Measurements from ENCODE around the gene TSPAN9. TPM values are rescaled to one million over a fixed set of nuclear protein-coding genes. Genes with fewer than 3 reads are reported as not detected.

The TSPAN9 gene
- total and polyA plus RNA-seq, 2 experiments from 2014 or later = 6.0 to 31.5 TPM

DNA sequence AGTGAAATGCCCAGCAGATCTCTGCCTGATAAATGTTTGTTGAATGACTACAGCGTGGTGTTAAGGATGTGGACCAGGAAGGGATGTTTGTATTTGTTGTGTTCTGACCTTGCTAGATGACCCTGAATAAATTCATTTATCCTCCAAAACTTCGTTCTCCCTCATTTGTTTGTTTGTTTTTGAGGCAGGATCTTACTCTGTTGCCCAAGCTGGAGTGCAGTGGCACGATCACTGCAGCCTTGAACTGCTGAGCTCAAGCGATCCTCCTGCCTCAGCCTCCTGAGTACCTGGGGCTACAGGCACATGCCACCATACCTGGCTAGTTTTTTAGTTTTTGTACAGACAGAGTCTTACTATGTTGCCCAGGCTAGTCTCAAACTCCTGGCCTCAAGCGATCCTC is 96.7 kb downstream of the TSPAN9 start:
- Histone ChIP-seq H3K27ac (ENCODE audit: low read depth) (no peak overlapping the region), H3K4me3 (no peak overlapping the region), H3K4me1 (ENCODE audit: insufficient read depth) (peaks cover 32% of the 10 kb centered on the region), H3K79me2 (replicated peaks; ENCODE audit: insufficient read depth) (no peaks in the 10 kb centered on the region), H3K4me2 (no peak overlapping the region), H3F3A (replicated peaks; ENCODE audit: low read depth) (0 out of 2 replicates have a peak, but pooled peaks cover 4% of the 10 kb centered on the region), H2AFZ (no peak overlapping the region), H4K20me1 (replicated peaks; ENCODE audit: insufficient read depth) (no peaks in the 10 kb centered on the region; the same call in 1 of the 2 replicates), H3K9me2 (ENCODE audit: insufficient read depth) (no peaks in the 10 kb centered on the region), H3K36me3 (ENCODE audit: insufficient read depth) (no peaks in the 10 kb centered on the region), H3K27me3 (ENCODE audit: insufficient read depth) (no peaks in the 10 kb centered on the region)
- no peaks in the 10 kb centered on the region for H3K36me3 Mint-ChIP-seq (ENCODE audit: low read depth)
- no peak for DNase-seq (ENCODE audit: low spot score)
- TF ChIP-seq EZH2phosphoT487 (IDR thresholded peaks at IDR 0.05; ENCODE audit: unreplicated experiment) (no peak), CREB1 (CRISPR knock-in tag; IDR thresholded peaks at IDR 0.05; ENCODE audit: low read depth) (no peak), EZH2 (IDR thresholded peaks at IDR 0.05; ENCODE audit: low read depth, unreplicated experiment) (no peak), ZNF331 (CRISPR knock-in tag; IDR thresholded peaks at IDR 0.05; ENCODE audit: low read depth) (no peak), JUNB (IDR thresholded peaks at IDR 0.05; ENCODE audit: unreplicated experiment) (no peak), ZNF114 (CRISPR knock-in tag; IDR thresholded peaks at IDR 0.05) (no peak), STAT1 (IDR thresholded peaks at IDR 0.05; ENCODE audit: unreplicated experiment) (no peak)
- TF ChIP-seq, protein P1, sequence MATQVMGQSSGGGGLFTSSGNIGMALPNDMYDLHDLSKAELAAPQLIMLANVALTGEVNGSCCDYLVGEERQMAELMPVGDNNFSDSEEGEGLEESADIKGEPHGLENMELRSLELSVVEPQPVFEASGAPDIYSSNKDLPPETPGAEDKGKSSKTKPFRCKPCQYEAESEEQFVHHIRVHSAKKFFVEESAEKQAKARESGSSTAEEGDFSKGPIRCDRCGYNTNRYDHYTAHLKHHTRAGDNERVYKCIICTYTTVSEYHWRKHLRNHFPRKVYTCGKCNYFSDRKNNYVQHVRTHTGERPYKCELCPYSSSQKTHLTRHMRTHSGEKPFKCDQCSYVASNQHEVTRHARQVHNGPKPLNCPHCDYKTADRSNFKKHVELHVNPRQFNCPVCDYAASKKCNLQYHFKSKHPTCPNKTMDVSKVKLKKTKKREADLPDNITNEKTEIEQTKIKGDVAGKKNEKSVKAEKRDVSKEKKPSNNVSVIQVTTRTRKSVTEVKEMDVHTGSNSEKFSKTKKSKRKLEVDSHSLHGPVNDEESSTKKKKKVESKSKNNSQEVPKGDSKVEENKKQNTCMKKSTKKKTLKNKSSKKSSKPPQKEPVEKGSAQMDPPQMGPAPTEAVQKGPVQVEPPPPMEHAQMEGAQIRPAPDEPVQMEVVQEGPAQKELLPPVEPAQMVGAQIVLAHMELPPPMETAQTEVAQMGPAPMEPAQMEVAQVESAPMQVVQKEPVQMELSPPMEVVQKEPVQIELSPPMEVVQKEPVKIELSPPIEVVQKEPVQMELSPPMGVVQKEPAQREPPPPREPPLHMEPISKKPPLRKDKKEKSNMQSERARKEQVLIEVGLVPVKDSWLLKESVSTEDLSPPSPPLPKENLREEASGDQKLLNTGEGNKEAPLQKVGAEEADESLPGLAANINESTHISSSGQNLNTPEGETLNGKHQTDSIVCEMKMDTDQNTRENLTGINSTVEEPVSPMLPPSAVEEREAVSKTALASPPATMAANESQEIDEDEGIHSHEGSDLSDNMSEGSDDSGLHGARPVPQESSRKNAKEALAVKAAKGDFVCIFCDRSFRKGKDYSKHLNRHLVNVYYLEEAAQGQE (IDR thresholded peaks at IDR 0.05; ENCODE audit: unreplicated experiment) = no peak
- TF ChIP-seq, protein P2, sequence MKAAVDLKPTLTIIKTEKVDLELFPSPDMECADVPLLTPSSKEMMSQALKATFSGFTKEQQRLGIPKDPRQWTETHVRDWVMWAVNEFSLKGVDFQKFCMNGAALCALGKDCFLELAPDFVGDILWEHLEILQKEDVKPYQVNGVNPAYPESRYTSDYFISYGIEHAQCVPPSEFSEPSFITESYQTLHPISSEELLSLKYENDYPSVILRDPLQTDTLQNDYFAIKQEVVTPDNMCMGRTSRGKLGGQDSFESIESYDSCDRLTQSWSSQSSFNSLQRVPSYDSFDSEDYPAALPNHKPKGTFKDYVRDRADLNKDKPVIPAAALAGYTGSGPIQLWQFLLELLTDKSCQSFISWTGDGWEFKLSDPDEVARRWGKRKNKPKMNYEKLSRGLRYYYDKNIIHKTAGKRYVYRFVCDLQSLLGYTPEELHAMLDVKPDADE (IDR thresholded peaks at IDR 0.05) = no peak
- TF ChIP-seq, protein P3, sequence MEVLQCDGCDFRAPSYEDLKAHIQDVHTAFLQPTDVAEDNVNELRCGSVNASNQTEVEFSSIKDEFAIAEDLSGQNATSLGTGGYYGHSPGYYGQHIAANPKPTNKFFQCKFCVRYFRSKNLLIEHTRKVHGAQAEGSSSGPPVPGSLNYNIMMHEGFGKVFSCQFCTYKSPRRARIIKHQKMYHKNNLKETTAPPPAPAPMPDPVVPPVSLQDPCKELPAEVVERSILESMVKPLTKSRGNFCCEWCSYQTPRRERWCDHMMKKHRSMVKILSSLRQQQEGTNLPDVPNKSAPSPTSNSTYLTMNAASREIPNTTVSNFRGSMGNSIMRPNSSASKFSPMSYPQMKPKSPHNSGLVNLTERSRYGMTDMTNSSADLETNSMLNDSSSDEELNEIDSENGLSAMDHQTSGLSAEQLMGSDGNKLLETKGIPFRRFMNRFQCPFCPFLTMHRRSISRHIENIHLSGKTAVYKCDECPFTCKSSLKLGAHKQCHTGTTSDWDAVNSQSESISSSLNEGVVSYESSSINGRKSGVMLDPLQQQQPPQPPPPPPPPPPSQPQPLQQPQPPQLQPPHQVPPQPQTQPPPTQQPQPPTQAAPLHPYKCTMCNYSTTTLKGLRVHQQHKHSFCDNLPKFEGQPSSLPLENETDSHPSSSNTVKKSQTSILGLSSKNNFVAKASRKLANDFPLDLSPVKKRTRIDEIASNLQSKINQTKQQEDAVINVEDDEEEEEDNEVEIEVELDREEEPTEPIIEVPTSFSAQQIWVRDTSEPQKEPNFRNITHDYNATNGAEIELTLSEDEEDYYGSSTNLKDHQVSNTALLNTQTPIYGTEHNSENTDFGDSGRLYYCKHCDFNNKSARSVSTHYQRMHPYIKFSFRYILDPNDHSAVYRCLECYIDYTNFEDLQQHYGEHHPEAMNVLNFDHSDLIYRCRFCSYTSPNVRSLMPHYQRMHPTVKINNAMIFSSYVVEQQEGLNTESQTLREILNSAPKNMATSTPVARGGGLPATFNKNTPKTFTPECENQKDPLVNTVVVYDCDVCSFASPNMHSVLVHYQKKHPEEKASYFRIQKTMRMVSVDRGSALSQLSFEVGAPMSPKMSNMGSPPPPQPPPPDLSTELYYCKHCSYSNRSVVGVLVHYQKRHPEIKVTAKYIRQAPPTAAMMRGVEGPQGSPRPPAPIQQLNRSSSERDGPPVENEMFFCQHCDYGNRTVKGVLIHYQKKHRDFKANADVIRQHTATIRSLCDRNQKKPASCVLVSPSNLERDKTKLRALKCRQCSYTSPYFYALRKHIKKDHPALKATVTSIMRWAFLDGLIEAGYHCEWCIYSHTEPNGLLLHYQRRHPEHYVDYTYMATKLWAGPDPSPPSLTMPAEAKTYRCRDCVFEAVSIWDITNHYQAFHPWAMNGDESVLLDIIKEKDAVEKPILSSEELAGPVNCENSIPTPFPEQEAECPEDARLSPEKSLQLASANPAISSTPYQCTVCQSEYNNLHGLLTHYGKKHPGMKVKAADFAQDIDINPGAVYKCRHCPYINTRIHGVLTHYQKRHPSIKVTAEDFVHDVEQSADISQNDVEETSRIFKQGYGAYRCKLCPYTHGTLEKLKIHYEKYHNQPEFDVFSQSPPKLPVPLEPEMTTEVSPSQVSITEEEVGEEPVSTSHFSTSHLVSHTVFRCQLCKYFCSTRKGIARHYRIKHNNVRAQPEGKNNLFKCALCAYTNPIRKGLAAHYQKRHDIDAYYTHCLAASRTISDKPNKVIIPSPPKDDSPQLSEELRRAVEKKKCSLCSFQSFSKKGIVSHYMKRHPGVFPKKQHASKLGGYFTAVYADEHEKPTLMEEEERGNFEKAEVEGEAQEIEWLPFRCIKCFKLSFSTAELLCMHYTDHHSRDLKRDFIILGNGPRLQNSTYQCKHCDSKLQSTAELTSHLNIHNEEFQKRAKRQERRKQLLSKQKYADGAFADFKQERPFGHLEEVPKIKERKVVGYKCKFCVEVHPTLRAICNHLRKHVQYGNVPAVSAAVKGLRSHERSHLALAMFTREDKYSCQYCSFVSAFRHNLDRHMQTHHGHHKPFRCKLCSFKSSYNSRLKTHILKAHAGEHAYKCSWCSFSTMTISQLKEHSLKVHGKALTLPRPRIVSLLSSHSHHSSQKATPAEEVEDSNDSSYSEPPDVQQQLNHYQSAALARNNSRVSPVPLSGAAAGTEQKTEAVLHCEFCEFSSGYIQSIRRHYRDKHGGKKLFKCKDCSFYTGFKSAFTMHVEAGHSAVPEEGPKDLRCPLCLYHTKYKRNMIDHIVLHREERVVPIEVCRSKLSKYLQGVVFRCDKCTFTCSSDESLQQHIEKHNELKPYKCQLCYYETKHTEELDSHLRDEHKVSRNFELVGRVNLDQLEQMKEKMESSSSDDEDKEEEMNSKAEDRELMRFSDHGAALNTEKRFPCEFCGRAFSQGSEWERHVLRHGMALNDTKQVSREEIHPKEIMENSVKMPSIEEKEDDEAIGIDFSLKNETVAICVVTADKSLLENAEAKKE (CRISPR knock-in tag; IDR thresholded peaks at IDR 0.05) = no peak
- TF ChIP-seq, protein P4, sequence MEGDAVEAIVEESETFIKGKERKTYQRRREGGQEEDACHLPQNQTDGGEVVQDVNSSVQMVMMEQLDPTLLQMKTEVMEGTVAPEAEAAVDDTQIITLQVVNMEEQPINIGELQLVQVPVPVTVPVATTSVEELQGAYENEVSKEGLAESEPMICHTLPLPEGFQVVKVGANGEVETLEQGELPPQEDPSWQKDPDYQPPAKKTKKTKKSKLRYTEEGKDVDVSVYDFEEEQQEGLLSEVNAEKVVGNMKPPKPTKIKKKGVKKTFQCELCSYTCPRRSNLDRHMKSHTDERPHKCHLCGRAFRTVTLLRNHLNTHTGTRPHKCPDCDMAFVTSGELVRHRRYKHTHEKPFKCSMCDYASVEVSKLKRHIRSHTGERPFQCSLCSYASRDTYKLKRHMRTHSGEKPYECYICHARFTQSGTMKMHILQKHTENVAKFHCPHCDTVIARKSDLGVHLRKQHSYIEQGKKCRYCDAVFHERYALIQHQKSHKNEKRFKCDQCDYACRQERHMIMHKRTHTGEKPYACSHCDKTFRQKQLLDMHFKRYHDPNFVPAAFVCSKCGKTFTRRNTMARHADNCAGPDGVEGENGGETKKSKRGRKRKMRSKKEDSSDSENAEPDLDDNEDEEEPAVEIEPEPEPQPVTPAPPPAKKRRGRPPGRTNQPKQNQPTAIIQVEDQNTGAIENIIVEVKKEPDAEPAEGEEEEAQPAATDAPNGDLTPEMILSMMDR (conservative IDR thresholded peaks at IDR 0.05; ENCODE audit: low read depth in 2 of 2) = no peak
- H3K27ac Mint-ChIP-seq = no peak overlapping the region
- ATAC-seq = no peak
- peaks cover 60% of the 10 kb centered on the region for H3K4me1 Mint-ChIP-seq
- H3K4me3 Mint-ChIP-seq = no peak overlapping the region
- no peaks in the 10 kb centered on the region for H3K9me3 Mint-ChIP-seq
- peaks cover 7% of the 10 kb centered on the region for H3K27me3 Mint-ChIP-seq (ENCODE audit: insufficient read depth, low read depth, poor library complexity)
